Umbilical cord (tissue), 2 donors: ENCODE data around the gene GSG1L. TPM values are rescaled to one million over a fixed set of nuclear protein-coding genes. Genes with fewer than 3 reads are reported as not detected.

Experiments used
- DNase-seq: peaks from one replicate; pipeline ENCODE4 v3.0.0-alpha.2; 2015; ENCODE audit warnings: low spot score
- total RNA-seq: library from RNA; depleted of rRNA; stranded (reverse); fragments of >200 nt; gene quantifications from one replicate; pipeline ENCODE4 v1.2.3, GENCODE V29; 2014; ENCODE audit warnings: low replicate concordance; ENCODE audit not compliant: insufficient read depth

GSG1L gene
- total RNA-seq, 1 donor from 2014 or later = not detected

DNA sequence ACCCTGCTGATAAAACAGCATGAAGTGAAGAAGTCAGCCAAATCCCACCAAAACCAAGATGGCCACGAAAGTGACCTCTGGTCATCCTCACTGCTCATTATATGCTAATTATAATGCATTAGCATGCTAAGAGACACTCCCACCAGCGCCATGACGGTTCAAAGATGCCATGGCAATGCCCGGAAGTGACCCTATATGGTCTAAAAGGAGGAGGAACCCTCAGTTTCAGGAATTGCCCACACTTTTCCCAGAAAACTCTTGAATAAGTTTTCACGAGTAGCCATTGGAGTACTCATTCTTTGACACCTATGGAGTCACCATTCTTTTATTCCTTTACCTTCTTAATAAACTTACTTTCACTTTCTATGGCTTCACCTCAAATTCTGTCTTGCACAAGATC is 44.3 kb downstream of the GSG1L start:
- no peak for DNase-seq

DNA sequence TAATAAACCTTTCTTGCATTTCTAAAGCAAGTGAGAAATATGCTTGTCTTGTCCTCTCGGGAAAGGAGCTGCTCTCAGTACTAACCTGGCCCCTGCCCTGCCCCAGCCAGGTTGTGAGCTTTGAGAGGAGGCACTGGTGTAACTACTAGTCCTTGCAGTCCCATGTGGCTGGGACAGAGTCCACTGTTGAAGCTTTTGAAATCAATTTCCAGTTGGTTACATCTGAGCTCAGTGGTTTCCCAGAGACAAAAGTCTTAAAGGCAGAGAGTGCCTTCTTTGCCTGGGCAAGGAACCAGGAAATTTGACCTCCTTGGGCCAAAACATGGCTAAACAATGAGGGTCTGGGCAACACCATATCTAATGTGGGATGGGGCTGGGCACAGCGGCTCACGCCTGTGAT is 48.7 kb downstream of the GSG1L start:
- no peak for DNase-seq

DNA sequence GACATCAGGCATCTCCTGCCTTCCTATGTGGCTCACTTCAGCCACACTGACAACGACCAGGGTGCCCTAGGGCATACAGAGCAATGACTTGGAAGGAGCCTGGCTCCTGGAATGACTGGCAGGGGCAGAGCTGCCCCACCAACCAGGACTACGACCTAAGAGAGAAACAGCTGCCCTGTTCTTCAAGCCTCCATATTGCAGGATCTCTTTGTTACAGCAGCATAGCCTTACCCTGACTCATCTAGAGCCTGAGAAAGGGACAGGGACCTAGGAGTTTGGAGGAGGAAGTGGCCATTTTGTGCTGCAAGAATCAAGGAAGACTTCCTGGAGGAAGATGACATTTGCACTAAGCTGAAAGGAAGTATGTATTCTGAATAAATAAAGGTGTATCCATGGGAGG is 49.6 kb downstream of the GSG1L start:
- DNase-seq = no peak

DNA sequence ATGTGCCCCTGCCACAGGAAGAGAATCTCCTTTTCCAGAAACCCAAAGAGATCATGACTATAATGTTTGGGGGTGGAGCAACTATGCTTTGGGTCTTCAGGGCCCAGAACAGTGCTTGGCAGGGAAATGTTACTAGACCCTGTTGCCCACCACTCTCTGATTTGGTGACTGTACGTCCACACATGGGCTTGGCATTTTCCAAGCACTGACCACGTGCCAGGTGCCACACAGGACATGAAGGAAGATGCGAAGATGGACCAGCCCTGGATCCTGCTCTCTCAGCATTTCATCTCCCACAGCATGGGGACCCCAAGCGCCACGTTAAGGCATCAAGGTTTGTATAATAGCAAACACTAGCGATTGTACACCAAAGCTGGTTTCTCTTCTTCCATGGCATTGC is 50.1 kb downstream of the GSG1L start:
- no peak for DNase-seq

DNA sequence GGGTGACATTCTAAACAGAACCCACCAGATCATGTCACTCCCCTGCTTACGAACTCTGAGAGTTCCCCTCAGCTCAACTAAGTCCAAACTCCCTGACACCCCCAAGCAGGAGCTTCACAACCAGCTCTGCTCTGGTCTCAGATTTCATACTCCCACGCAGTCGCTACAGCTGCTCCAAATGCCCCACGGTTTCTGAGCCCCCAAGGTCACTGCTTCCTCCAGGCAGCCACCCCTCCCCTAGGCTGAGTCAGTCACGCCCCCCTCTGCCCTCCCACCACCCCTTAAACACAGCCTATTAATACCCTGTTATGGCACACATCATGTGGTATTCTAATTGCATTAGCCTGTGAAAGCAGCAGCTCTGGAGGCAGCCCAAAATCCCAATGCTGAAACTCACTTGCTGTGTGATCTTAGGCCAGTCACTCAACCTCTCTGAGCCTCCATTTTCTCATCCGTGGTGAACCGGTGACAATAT is 51.5 kb downstream of the GSG1L start:
- no peak for DNase-seq

DNA sequence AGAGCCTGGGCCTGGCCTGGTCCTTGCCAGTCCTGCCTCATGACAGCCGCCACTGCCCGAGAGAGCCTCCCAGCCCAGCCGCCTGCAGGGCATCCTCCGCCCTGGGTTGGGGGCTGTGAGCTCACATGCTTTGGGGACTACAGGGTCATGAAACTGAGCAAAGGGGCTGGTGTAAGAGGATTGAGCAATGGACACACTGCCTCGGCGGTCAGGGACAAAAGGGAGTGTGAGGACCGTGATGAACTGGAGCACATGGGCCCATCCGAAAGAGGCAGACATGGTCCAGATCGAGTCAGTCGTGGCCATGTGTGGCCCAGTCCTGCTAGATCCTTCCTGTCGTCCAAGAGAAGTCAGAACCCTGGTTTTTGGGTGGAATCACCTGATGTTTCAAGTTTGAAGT is 52.3 kb downstream of the GSG1L start:
- DNase-seq = no peak

DNA sequence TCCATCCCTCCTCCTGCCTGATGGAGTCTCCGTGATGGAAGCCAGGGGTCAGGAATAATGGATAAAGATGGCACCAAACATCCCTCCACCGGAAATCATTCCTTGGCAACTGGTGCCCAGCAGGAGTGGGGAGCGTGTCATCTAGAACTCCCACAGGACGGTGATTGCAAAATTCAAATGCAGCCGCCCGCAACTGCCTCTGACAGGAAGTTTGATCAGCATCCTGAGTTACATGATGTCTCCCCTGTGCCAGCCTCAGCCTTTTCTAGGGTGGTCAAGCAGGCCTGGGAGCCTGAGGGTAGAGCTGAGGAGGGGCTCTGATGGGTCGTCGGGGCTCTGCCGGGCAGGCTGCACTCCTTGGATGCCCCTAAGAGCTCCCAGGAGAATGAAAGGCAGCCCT is 52.8 kb downstream of the GSG1L start:
- no peak for DNase-seq

DNA sequence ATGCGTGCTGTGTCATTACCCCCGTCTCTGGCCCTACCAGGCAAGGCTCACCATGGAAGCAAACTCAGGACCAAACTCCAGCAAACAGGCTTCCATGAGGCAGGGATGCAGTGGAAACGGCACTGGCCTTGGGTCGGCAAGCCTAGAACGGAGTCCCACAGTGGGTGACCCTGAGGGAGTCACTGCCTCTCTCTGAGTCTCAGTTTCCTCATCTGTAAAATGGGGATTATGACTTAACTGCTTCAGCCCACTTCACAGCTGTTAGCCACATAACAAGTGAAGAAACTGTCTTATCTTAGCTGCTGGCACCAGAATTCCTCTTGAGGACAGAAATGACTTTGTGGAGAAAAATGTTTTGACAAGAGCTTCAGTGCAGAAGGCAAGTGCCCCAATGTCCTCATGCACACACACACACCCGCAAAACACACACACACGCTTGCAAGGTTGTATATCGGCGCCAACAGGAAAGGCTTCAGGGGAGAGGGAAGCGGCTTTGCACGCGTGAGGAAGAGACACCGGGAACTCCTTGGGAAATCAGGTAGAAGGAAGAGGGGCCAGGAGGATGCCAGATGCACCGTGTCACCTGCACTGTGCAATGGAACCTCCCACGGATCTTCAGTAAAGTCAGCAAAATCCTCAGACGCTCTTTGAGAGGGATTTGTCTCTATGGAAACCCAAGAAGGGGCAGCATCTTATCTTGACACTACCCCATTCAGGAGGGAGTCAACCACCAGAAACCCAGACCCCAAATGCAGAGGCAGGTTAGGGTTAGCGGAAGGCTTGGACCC is 53.7 kb downstream of the GSG1L start:
- DNase-seq = no peak

DNA sequence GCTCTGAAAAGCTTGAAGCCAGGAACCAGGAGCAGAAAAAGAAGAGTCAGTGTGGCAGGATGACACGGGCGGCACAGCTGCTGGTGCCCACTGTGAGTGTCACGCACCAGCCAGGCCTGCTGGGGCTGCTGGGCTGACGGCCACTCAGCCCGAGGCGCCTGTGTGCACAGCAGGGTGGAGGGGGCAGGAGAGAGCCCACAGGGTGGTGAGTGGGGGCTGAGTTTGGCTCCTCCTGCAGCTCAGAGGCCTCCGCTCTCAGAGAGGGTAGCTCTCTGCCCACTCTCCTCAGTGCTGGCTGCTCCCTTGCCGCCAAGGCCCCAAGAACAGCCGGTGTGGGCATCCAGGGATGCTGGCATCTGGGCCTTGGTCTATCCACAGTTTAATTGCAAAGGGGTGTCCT is 59.6 kb downstream of the GSG1L start:
- no peak for DNase-seq

DNA sequence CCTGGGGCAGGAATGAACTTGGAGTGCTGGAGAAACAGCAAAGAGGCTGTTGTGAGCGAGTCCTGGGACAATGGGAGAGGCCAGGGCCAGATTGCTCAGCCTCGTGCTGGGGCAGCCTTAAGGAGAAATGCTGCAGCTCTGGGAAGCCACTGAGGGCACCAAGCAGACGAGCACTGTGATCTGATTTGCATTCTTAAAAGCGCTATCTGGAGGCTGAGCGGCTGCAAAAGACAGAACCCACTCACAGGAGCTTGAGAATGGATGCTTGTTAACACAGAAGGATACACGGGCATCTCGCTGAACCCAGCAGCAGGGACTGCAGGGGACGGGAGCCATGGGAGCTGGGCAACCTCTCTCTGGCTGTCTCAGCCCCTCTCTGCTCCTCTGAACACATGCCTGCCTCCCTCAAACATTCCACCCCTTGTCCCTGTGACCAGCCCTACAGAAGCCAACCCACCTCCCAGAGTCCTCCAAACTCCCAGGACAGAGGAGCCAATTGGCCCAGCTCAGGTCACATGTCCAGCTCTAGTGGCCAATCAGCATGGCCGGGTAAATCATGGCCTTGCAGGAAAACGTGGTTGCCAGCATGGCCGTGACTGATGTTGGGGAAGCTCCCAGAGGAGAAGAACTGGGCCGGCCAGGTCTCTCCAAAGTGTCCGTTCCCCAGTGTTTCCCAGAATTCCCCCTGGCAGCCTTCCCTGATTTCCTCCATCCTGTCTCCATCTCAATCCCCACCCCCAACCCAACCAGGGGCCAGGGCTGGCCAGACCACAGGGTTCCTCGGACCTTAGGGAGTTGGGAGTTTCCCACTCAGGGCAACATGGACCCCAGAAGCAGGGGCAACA is 60.3 kb downstream of the GSG1L start:
- DNase-seq = no peak

DNA sequence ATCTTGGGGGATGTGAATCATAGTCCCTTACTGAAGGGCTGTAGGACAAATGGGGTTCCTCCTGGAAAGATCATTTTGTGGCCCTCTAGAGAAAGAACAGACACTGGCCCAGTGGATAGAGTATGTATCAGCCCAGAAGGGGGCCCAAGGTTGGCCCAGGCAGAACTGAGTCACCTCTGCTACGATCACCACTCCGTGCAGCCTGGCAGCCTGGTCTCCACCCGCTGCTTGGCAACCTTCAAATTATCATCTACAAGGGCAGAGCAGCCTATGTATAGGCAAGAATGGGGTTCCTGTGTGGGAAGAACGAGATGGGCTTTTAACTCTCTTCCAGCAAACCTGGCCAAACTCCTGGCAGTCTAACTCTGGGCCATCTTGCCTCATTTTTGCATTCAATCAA is 61.9 kb downstream of the GSG1L start:
- DNase-seq = no peak

DNA sequence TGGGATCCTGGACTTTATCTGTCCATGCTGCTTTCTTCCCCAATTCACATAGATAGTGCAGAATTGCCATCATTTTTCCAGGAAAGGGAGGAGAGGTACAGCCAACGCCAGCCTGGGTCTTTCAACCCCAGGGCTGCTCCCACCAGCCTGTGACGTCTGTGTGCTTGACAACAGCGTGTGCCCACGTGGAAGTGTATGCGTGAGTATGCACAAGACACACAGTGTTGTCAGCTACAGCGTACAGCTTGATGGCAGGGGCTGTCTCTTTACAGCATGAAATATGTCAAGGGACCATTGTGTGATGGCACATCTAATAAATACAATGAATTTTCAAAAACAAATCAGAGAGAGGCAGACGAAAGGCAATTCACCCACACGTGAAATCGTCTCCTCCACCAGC is 62.3 kb downstream of the GSG1L start:
- no peak for DNase-seq

DNA sequence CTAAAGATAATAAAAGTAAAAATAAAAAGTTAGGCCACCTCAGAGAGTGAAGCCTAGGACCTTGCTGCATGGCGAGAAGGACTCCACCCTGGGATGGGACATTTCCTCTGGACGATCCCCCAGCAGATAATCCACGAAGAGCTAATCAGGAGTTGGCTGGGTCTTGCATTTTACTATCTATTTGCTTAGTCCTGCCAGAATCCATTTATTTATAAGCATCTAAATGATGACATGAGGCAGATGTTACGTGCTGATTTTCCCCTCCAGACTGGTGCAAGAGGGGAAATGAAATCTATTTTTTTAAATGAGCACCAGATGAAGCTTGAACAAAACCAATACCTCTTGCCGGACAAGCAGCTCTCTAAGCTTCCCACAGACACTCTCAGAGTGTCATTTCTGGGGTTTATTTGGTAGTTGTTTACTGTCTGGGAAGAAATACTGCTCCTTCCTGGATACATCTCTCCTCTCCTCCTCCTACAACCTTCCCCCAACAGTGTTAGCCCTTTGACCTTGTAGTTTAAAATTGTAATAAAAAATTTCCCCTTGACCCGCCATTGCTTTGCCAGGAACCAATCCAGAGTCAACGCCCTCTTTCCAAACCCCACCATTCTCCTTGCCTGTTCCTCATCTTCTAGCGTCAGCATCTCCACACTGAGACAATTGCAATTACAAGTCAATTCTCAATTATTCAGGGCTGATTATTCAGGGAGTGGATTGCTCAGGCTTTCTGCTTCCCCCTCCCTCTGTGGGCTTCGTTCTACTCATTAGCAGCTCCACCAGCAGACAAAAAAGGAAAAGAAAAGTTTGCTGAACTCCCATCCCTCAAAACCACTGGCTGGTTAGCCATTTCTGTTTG is 63.0 kb downstream of the GSG1L start:
- no peak for DNase-seq

DNA sequence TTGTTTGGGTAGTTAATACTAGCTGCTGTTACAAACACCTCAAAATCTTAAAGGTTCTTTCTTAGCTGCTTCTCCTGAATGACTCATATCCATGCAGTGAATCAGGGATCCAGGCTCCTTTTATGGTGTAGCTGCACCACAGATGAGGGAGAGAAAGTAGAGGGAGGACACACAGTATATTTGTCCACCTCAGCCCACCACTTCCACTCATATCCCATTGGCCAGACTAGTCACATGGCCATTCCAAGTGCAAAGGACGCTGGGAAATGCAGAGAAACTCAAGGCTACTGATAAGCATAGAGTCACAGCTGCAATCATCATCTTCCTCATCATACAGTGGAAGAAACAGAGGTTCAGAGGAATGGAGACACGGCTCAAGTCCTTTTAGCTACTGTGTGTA is 63.8 kb downstream of the GSG1L start:
- no peak for DNase-seq

DNA sequence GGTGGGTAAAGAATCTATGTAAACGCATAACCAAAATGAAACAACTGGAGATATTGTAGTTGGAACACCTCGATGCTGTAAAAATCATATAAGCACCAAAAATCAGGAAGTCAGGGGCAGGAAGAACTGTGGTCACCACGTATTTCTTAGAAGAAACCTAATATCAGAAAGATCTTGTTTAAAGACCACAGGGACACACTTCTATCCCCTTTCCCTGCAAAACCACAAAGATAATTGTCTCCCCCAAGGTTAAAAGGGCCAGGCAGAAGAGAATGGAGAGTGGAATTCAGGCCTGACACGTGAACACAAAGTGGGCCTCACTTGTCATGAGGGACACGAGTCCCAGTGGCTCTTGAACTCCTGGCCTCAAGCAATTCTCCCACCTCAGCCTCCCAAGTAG is 68.1 kb downstream of the GSG1L start:
- no peak for DNase-seq

DNA sequence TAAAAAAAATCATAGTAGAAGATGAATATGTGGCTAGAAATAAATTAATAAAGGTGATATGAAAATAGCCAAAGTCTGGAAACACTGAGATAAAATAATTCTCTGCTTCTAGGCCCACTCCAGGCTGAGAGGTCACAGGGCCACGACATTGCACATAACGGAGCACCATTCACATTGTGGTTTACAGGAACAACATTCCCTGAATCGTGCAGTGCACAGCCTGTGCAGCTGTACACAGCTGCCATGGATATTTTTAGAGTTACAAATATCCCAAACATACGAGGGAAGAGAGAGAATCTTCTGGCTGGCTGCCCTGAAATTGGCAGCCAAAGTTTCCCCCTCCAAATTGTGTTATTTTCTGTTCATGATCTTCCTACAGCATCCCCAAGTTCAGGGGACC is 68.8 kb downstream of the GSG1L start:
- no peak for DNase-seq

DNA sequence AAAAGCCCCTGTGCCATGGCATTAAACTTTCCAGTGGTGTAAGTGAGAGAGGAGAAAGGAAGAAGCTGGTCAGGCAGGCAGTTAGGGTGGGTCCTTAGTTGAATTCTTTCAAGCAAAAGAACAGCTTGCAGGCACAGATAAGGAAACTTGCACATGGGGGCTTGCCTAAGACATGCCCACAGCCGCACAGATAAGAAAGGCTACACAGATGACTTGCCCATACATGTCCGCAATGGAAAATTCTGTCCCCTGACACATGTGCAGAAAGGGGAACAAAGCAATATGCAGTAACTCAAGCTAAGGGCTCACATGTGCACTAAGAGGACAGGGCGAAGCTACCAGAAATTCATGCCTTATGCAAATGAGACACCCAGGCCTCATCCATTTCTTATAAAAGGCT is 69.9 kb downstream of the GSG1L start:
- DNase-seq = no peak

DNA sequence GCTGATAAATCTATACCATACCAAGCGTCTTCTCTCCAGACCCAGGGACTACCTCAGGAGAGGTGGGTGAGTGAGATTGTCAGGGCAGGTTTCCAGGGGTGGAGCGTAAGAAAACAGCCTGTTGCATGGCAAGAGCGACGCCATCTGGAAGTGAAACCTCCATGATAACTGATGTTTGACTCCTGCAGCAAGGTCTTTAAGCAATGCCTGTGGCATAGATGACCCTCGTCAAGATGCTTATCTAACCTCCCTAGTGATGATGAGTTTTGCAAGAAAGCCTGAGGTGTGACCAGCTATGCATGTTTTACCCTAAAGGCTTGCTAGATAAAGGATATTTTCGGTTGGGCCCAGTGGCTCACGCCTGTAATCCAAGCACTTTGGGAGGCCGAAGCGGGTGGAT is 71.6 kb downstream of the GSG1L start:
- no peak for DNase-seq

DNA sequence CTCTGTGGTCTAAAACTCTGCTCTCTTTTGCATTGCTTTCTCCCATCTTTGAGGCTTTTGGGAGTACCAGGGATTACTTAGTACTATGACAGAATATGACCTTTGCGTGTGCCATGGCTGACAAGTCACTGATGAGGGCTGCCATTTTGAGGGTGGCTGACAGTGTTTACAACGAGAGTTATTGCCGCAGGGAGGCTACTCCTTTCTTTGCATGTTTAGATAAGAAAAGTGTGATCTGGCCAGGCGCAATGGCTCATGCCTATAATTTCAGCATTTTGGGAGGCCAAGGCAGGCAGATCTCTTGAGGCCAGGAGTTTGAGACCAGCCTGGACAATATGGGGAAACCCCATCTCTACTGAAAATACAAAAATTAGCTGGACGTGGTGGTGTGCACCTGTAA is 77.5 kb downstream of the GSG1L start:
- no peak for DNase-seq

DNA sequence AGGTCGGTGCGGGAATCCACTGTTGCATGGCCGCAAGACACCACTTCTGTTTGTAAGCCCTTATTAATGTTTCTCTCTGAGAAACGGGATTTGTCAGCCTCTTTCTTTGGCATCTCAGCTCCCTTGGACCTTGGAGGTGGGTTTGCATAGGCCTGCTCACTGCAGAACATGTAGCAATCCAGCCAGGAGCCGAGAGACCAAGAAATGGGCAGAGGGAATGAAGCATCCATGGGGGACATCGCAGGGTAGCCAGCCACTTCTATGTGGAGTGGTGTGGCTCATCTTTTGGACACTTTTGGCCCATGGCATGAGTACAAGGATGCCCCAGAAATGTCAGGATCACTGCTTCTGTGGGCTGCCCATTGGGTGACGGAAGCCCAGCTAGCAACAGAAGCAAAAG is 79.4 kb downstream of the GSG1L start:
- DNase-seq = no peak

DNA sequence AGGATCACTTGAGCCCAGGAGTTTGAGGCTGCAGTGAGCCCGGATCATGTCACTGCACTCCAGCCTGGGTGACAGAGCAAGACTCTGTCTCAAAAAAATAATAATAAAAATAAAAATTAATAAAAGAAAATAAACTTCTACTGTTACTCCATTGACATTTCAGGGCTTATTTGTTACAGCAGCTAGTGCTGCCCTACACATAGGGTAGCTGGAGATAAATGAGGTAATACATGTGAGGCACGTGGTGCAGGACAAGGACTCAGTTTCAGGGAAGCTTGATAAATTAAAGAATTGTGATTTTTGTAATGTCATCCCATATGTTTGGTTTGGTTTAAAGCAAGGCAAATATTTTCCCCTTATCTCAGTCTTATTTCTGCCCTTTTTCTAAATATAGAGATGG is 80.3 kb downstream of the GSG1L start:
- DNase-seq = no peak

DNA sequence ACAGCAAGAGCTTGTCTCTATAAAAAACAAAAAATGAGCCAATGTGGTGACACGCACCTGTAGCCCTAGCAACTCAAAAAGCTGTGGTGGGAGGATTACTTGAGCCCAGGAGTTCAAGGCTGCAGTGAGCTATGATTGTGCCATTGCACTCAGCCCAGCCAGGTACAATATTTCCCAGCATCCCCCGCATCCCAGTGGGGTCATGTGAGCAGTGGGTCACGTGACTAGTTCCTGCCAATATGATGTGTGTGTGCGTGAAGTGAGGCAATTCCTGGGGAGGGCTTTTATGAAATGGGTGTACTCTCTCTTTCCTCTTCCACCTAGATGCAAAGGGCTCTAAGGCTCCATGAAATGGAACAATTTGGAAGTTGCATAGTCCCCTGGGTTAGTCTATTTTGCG is 81.3 kb downstream of the GSG1L start:
- DNase-seq = no peak
